COLO668 (cell line): ENCODE results near the gene THAP11.
"Not testable (repeated sequence)": the region's sequence is repeated elsewhere in the genome, so short reads cannot be mapped to it uniquely, and the experiment has no call there.

ENCODE experiments used
- DNase-seq: peaks from one replicate; lab custom pipeline; 2025; ENCODE audit not compliant: unreplicated experiment; lab: John Stamatoyannopoulos, UW

Gene THAP11

GRCh38 chr16:67861877-67862276 is 19.8 kb downstream of the THAP11 start:
- DNase-seq = no peak

- DNase-seq = no peak
These were observed 20.8 kb downstream of the THAP11 start for GRCh38 chr16:67862623-67863583.

- not testable (repeated sequence) for DNase-seq
These were observed 21.9 kb downstream of the THAP11 start for GRCh38 chr16:67864044-67864443.

GRCh38 chr16:67864594-67864993 is 22.5 kb downstream of the THAP11 start:
- DNase-seq = no peak

- DNase-seq = peak; percentile 47
These were observed 23.2 kb downstream of the THAP11 start for GRCh38 chr16:67865318-67865717.

- no peak for DNase-seq
These were observed 26.2 kb downstream of the THAP11 start for GRCh38 chr16:67868290-67868689.

- no peak for DNase-seq
These were observed 27.5 kb downstream of the THAP11 start for GRCh38 chr16:67869653-67870052.

GRCh38 chr16:67871256-67871655 is 29.1 kb downstream of the THAP11 start:
- DNase-seq = no peak

- no peak for DNase-seq
These were observed 30.1 kb downstream of the THAP11 start for GRCh38 chr16:67872131-67872630.

GRCh38 chr16:67872631-67873434 is 30.7 kb downstream of the THAP11 start, which contains the start of gene EDC4:
EDC4 (plus strand) TSS chr16:67873052; CDS start chr16:67873262, 210 bp downstream.
- peak; percentile 85 for DNase-seq

- no peak for DNase-seq
These were observed 31.6 kb downstream of the THAP11 start for GRCh38 chr16:67873435-67874370.

GRCh38 chr16:67874372-67874771 is 32.3 kb downstream of the THAP11 start:
- no peak for DNase-seq

- DNase-seq = no peak
These were observed 34.9 kb downstream of the THAP11 start for GRCh38 chr16:67877064-67877463.

- DNase-seq = no peak
These were observed 36.1 kb downstream of the THAP11 start for GRCh38 chr16:67878232-67878631.

GRCh38 chr16:67878846-67879245 is 36.7 kb downstream of the THAP11 start:
- no peak for DNase-seq

- DNase-seq = no peak
These were observed 37.3 kb downstream of the THAP11 start for GRCh38 chr16:67879462-67879861.

- no peak for DNase-seq
These were observed 37.8 kb downstream of the THAP11 start for GRCh38 chr16:67879936-67880335.

GRCh38 chr16:67880584-67880983 is 38.5 kb downstream of the THAP11 start:
- DNase-seq = no peak

GRCh38 chr16:67881621-67882161 is 39.6 kb downstream of the THAP11 start:
- no peak for DNase-seq
